HEK293 (cell line): ENCODE measurements around the gene CCDC150.

Source experiments
- CTCF ChIA-PET: fragments of 350-600 bp; formaldehyde crosslinking; extraction: SDS; loops from one replicate; lab custom pipeline; 2021; ENCODE audit warnings: antibody characterized with exemption; lab: Yijun Ruan, JAX
- POLR2A ChIA-PET: fragments of 300-600 bp; formaldehyde crosslinking; extraction: SDS; loops from one replicate; lab custom pipeline; 2020; ENCODE audit warnings: antibody characterized with exemption, inconsistent platforms; lab: Yijun Ruan, JAX
- H3K27ac ChIP-seq: fragments of 200-500 bp; sonication (Bioruptor generic); 2 replicates; pipeline ENCODE4 v1.5.1; 2014; ENCODE audit warnings: low read depth, low read length, control low read depth, inconsistent platforms; ENCODE audit errors: extremely low read depth
- H3K36me3 ChIP-seq, 2 experiments: fragments of 200-500 bp in 1 of 2; sonication (Bioruptor generic) in 1 of 2; 1 replicate in 1 of 2; 2 replicates in 1 of 2; pipeline ENCODE4 v1.5.1; 2014 to 2017; ENCODE audit warnings: inconsistent platforms in 2 of 2, low read length in 2 of 2; ENCODE audit not compliant: control insufficient read depth in 2 of 2, insufficient read depth in 1 of 2
- H3K4me1 ChIP-seq: fragments of 200-500 bp; sonication (Bioruptor generic); 2 replicates; pipeline ENCODE4 v1.5.1; 2014; ENCODE audit warnings: mild to moderate bottlenecking, low read length, inconsistent platforms; ENCODE audit not compliant: control insufficient read depth, insufficient read depth
- H3K4me3 ChIP-seq: 2 replicates; pipeline ENCODE4 v1.5.1; 2011; ENCODE audit warnings: low read depth, mild to moderate bottlenecking, control low read depth, low read length, moderate library complexity
- H3K9me3 ChIP-seq: fragments of 200-500 bp; sonication (Bioruptor generic); 2 replicates; pipeline ENCODE4 v1.5.1; 2014; ENCODE audit warnings: low read depth, low read length, inconsistent platforms; ENCODE audit not compliant: control insufficient read depth, insufficient read depth
- BCL11A ChIP-seq: fragments of 450-650 bp; formaldehyde crosslinking; IDR thresholded peaks from 2 replicates; pipeline ENCODE4 v1.5.1; 2016; ENCODE audit warnings: low read depth, missing biosample characterization, missing genetic modification characterization
- GLI4 ChIP-seq: fragments of 450-650 bp; formaldehyde crosslinking; IDR thresholded peaks from 2 replicates; pipeline ENCODE4 v1.5.1; 2016; ENCODE audit warnings: missing biosample characterization, missing genetic modification characterization
- KLF9 ChIP-seq: fragments of 450-650 bp; formaldehyde crosslinking; IDR thresholded peaks from 2 replicates; pipeline ENCODE4 v1.5.1; 2016; ENCODE audit warnings: missing biosample characterization, missing genetic modification characterization, low read depth
- PATZ1 ChIP-seq: fragments of 450-650 bp; formaldehyde crosslinking; IDR thresholded peaks from 2 replicates; pipeline ENCODE4 v1.5.1; 2016; ENCODE audit warnings: missing biosample characterization, missing genetic modification characterization
- PRDM4 ChIP-seq: fragments of 450-650 bp; formaldehyde crosslinking; IDR thresholded peaks from 2 replicates; pipeline ENCODE4 v1.5.1; 2017; ENCODE audit warnings: missing biosample characterization, missing genetic modification characterization
- SETDB1 ChIP-seq: IDR thresholded peaks from one replicate; pipeline ENCODE4 v1.6.1; 2017; ENCODE audit warnings: mild to moderate bottlenecking, low read length, moderate library complexity, mixed read lengths; ENCODE audit not compliant: insufficient read length
- ZBTB17 ChIP-seq: fragments of 450-650 bp; formaldehyde crosslinking; IDR thresholded peaks from 2 replicates; pipeline ENCODE4 v1.5.1; 2016; ENCODE audit warnings: missing biosample characterization, missing genetic modification characterization
- ZBTB21 ChIP-seq: fragments of 450-650 bp; formaldehyde crosslinking; IDR thresholded peaks from 2 replicates; pipeline ENCODE4 v1.5.1; 2017; ENCODE audit warnings: missing biosample characterization, missing genetic modification characterization
- ZEB2 ChIP-seq: fragments of 450-650 bp; formaldehyde crosslinking; IDR thresholded peaks from 2 replicates; pipeline ENCODE4 v1.5.1; 2016; ENCODE audit warnings: missing biosample characterization, missing genetic modification characterization
- ZFP69B ChIP-seq: fragments of 450-650 bp; formaldehyde crosslinking; IDR thresholded peaks from 2 replicates; pipeline ENCODE4 v1.5.1; 2016; ENCODE audit warnings: missing biosample characterization, missing genetic modification characterization
- ZNF138 ChIP-seq: fragments of 450-650 bp; formaldehyde crosslinking; IDR thresholded peaks from 2 replicates; pipeline ENCODE4 v1.5.1; 2016; ENCODE audit warnings: missing biosample characterization, missing genetic modification characterization, borderline replicate concordance
- ZNF19 ChIP-seq: fragments of 450-650 bp; formaldehyde crosslinking; IDR thresholded peaks from 2 replicates; pipeline ENCODE4; 2016; ENCODE audit warnings: missing biosample characterization, missing genetic modification characterization, low read depth
- ZNF2 ChIP-seq: fragments of 450-650 bp; formaldehyde crosslinking; IDR thresholded peaks from 2 replicates; pipeline ENCODE4 v1.5.1; 2016; ENCODE audit warnings: missing biosample characterization, missing genetic modification characterization
- ZNF24 ChIP-seq: fragments of 450-650 bp; formaldehyde crosslinking; IDR thresholded peaks from 2 replicates; pipeline ENCODE4 v1.5.1; 2016; ENCODE audit warnings: missing biosample characterization, missing genetic modification characterization
- ZNF292 ChIP-seq: fragments of 450-650 bp; formaldehyde crosslinking; IDR thresholded peaks from 2 replicates; pipeline ENCODE4 v1.5.1; 2016; ENCODE audit warnings: low read depth, missing biosample characterization, missing genetic modification characterization, borderline replicate concordance
- ZNF394 ChIP-seq: fragments of 450-650 bp; formaldehyde crosslinking; IDR thresholded peaks from 2 replicates; pipeline ENCODE4 v1.5.1; 2016; ENCODE audit warnings: missing biosample characterization, missing genetic modification characterization, mild to moderate bottlenecking, moderate library complexity, borderline replicate concordance
- ZNF416 ChIP-seq: fragments of 450-650 bp; formaldehyde crosslinking; IDR thresholded peaks from 2 replicates; pipeline ENCODE4 v1.5.1; 2016; ENCODE audit warnings: missing biosample characterization, missing genetic modification characterization
- ZNF555 ChIP-seq: fragments of 450-650 bp; formaldehyde crosslinking; conservative IDR thresholded peaks from 2 replicates; pipeline ENCODE4 v1.5.1; 2017; ENCODE audit warnings: missing biosample characterization, mild to moderate bottlenecking, missing genetic modification characterization, inconsistent platforms
- ZNF571 ChIP-seq: fragments of 450-650 bp; formaldehyde crosslinking; IDR thresholded peaks from 2 replicates; pipeline ENCODE4 v1.5.0; 2017; ENCODE audit warnings: missing biosample characterization, missing genetic modification characterization
- ZNF585B ChIP-seq: fragments of 450-650 bp; formaldehyde crosslinking; IDR thresholded peaks from 2 replicates; pipeline ENCODE4 v1.5.1; 2016; ENCODE audit warnings: missing biosample characterization, missing genetic modification characterization
- ZNF610 ChIP-seq: fragments of 450-650 bp; formaldehyde crosslinking; IDR thresholded peaks from 2 replicates; pipeline ENCODE4 v1.5.1; 2016; ENCODE audit warnings: missing biosample characterization, missing genetic modification characterization, borderline replicate concordance
- ZNF701 ChIP-seq: fragments of 450-650 bp; formaldehyde crosslinking; IDR thresholded peaks from 2 replicates; pipeline ENCODE4 v1.5.1; 2016; ENCODE audit warnings: missing biosample characterization, missing genetic modification characterization
- TF ChIP-seq, protein P1 (sequence below): fragments of 450-650 bp; IDR thresholded peaks from 2 replicates; pipeline ENCODE4 v1.5.1; 2018; ENCODE audit warnings: missing biosample characterization, missing genetic modification characterization
- TF ChIP-seq, protein P2 (sequence below): fragments of 450-650 bp; formaldehyde crosslinking; IDR thresholded peaks from 2 replicates; pipeline ENCODE4 v1.5.1; 2016; ENCODE audit warnings: missing biosample characterization, missing genetic modification characterization, borderline replicate concordance
- TF ChIP-seq, protein P3 (sequence below): fragments of 450-650 bp; formaldehyde crosslinking; IDR thresholded peaks from 2 replicates; pipeline ENCODE4 v1.5.1; 2016; ENCODE audit warnings: missing biosample characterization, missing genetic modification characterization

The CCDC150 gene

DNA sequence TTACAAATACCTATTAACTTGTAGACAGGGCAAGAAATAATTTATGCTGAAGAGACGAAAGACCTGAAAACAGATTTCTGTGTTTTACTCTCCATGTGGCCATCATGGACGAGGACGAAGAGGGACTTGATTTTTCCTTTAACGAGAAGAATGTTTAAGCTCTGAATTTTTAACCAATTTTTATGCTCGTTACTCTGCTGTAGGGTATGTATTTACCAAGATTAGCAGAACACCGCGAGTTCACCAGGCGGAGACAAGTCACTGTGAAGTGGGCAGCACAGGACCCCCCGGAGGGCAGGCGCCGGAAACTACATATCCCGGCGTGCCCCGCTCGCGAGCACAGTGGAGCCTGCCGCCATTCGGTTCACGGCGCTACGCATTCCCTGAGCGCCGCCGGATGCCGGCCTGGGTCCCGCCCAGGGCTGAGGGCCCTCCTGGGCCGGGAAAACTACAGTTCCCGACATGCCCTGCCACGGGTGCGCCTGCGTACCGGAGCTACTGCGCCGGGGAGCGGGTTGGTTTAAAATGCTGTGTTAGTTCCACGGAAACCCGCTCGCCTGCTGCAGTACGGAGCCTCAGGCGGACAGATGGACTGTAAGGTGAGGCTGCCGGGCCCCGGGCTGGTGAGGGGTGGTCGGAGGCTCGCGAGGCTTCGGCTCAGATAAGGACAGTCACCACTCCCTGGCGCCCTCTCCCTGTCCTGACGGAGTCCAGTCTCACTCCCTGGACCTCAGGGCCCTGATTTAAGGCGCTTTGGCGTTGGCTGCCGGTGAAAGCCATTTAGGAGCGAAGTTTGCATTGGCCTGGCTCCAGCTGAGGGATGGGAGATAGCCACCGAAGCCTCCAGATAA, at the start of gene CCDC150:
Gene CCDC150 (plus strand): TSS at position 536 of the 851 bp plus-strand sequence. CDS start 52 bp downstream, at position 588.
- Histone ChIP-seq H3K4me3 (peak within 1 kb of the TSS; percentile 92), H3K9me3 (no peaks in the 10 kb centered on the region), H3K4me1 (peaks cover 2% of the 10 kb centered on the region; the same call in 1 of the 2 replicates), H3K27ac (peak within 1 kb of the TSS; percentile 60), H3K36me3 (no peaks in the 10 kb centered on the region; a peak in 1 of 3 replicates)
- POLR2A ChIA-PET: interaction anchor here (0.9 to 1.3 kb wide), 4 partner anchors 20 to 160 kb away, joined by 3 to 9 read pairs (median 4); partner anchors contain the start of genes GTF3C3 and HECW2
- CTCF ChIA-PET: interaction anchor here (1.1 to 1.3 kb wide), 4 partner anchors 16 to 120 kb away, joined by 3 to 4 read pairs (median 3); no protein-coding TSS in a partner anchor
- TF ChIP-seq SETDB1 (no peak), KLF9 (tag by site-specific recombination) (no peak), ZEB2 (tag by site-specific recombination) (peak; percentile 42; the same call in 1 of the 2 replicates), BCL11A (tag by site-specific recombination) (no peak), ZNF2 (tag by site-specific recombination) (no peak; the same call in 1 of the 2 replicates), ZNF585B (tag by site-specific recombination) (no peak), ZNF571 (tag by site-specific recombination) (no peak), PATZ1 (peak; percentile 23; the same call in 1 of the 2 replicates), ZNF394 (tag by site-specific recombination) (no peak), ZNF19 (tag by site-specific recombination) (no peak), ZNF701 (no peak), GLI4 (no peak), ZNF24 (tag by site-specific recombination) (no peak; the same call in 1 of the 2 replicates), ZNF416 (no peak), PRDM4 (no peak), ZNF292 (tag by site-specific recombination) (no peak), ZBTB21 (tag by site-specific recombination) (no peak), ZNF138 (tag by site-specific recombination) (no peak), ZNF610 (tag by site-specific recombination) (0 out of 2 replicates have a peak, but pooled peaks have one; percentile 38), ZFP69B (tag by site-specific recombination) (no peak; the same call in 1 of the 2 replicates), ZBTB17 (peak; percentile 81), ZNF555 (tag by site-specific recombination) (no peak)
- TF ChIP-seq, protein P1, sequence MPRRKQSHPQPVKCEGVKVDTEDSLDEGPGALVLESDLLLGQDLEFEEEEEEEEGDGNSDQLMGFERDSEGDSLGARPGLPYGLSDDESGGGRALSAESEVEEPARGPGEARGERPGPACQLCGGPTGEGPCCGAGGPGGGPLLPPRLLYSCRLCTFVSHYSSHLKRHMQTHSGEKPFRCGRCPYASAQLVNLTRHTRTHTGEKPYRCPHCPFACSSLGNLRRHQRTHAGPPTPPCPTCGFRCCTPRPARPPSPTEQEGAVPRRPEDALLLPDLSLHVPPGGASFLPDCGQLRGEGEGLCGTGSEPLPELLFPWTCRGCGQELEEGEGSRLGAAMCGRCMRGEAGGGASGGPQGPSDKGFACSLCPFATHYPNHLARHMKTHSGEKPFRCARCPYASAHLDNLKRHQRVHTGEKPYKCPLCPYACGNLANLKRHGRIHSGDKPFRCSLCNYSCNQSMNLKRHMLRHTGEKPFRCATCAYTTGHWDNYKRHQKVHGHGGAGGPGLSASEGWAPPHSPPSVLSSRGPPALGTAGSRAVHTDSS (tag by site-specific recombination): no peak
- TF ChIP-seq, protein P2, sequence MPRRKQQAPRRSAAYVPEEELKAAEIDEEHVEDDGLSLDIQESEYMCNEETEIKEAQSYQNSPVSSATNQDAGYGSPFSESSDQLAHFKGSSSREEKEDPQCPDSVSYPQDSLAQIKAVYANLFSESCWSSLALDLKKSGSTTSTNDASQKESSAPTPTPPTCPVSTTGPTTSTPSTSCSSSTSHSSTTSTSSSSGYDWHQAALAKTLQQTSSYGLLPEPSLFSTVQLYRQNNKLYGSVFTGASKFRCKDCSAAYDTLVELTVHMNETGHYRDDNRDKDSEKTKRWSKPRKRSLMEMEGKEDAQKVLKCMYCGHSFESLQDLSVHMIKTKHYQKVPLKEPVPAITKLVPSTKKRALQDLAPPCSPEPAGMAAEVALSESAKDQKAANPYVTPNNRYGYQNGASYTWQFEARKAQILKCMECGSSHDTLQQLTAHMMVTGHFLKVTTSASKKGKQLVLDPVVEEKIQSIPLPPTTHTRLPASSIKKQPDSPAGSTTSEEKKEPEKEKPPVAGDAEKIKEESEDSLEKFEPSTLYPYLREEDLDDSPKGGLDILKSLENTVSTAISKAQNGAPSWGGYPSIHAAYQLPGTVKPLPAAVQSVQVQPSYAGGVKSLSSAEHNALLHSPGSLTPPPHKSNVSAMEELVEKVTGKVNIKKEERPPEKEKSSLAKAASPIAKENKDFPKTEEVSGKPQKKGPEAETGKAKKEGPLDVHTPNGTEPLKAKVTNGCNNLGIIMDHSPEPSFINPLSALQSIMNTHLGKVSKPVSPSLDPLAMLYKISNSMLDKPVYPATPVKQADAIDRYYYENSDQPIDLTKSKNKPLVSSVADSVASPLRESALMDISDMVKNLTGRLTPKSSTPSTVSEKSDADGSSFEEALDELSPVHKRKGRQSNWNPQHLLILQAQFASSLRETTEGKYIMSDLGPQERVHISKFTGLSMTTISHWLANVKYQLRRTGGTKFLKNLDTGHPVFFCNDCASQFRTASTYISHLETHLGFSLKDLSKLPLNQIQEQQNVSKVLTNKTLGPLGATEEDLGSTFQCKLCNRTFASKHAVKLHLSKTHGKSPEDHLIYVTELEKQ (tag by site-specific recombination): no peak
- TF ChIP-seq, protein P3, sequence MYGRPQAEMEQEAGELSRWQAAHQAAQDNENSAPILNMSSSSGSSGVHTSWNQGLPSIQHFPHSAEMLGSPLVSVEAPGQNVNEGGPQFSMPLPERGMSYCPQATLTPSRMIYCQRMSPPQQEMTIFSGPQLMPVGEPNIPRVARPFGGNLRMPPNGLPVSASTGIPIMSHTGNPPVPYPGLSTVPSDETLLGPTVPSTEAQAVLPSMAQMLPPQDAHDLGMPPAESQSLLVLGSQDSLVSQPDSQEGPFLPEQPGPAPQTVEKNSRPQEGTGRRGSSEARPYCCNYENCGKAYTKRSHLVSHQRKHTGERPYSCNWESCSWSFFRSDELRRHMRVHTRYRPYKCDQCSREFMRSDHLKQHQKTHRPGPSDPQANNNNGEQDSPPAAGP (tag by site-specific recombination): no peak
